ENCODE measurements around the gene POLL. TPM values are rescaled to one million over a fixed set of nuclear protein-coding genes. Genes with fewer than 3 reads are reported as not detected.

The POLL gene
- total RNA-seq, 1 experiment from 2014 or later = 46.2 TPM

DNA sequence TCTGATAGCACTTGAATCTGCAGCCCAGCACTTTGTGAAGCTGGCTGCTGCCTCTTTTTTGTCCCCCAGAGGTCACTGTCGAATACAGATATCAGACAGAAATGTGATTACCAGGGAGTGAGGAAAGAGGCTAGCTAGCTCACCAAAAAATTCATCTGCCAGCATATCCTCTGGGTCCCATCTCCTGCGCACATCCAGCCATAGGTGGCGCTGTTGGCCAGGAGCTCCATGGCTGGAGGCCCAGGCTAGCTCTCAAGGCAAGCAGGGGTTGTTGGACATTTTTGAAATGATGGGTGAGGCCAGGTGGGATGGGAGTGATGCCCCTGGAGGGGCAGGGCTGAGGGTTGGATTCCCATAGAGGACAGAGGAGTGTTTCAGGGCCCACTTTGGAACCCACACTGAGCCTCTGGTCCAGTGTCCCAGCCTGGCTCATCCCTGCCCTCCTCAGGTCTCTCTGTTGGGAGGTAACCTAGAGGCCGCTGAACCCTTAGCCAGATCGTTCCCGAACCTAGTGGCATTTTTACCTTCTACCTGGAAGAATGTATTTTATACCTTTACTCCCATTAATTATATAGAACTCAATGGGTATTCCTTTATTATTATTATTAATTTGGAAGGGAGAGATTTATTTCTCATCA is 14.8 kb upstream of the POLL start (continued):
- TF ChIP-seq, protein P1, sequence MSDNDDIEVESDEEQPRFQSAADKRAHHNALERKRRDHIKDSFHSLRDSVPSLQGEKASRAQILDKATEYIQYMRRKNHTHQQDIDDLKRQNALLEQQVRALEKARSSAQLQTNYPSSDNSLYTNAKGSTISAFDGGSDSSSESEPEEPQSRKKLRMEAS (CRISPR knock-in tag; IDR thresholded peaks at IDR 0.05) = 0 out of 2 replicates have a peak, but pooled peaks have one; percentile 36
- TF ChIP-seq, protein P2, sequence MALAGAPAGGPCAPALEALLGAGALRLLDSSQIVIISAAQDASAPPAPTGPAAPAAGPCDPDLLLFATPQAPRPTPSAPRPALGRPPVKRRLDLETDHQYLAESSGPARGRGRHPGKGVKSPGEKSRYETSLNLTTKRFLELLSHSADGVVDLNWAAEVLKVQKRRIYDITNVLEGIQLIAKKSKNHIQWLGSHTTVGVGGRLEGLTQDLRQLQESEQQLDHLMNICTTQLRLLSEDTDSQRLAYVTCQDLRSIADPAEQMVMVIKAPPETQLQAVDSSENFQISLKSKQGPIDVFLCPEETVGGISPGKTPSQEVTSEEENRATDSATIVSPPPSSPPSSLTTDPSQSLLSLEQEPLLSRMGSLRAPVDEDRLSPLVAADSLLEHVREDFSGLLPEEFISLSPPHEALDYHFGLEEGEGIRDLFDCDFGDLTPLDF (CRISPR knock-in tag; IDR thresholded peaks at IDR 0.05) = no peak
- TF ChIP-seq TP53 (CRISPR knock-in tag; IDR thresholded peaks at IDR 0.05) (no peak), KAT7 (CRISPR knock-in tag; IDR thresholded peaks at IDR 0.05; ENCODE audit: borderline replicate concordance) (no peak), EMX1 (CRISPR knock-in tag; IDR thresholded peaks at IDR 0.05) (no peak), CREM (CRISPR knock-in tag; IDR thresholded peaks at IDR 0.05) (no peak), NFE2L1 (CRISPR knock-in tag; IDR thresholded peaks at IDR 0.05) (no peak), ATF1 (CRISPR knock-in tag; IDR thresholded peaks at IDR 0.05) (no peak), TCF7 (CRISPR knock-in tag; IDR thresholded peaks at IDR 0.05; ENCODE audit: low read depth) (no peak), CREB1 (CRISPR knock-in tag; IDR thresholded peaks at IDR 0.05) (no peak), ZNF317 (CRISPR knock-in tag; IDR thresholded peaks at IDR 0.05; ENCODE audit: borderline replicate concordance, low read depth) (no peak), NFATC4 (CRISPR knock-in tag; IDR thresholded peaks at IDR 0.05) (no peak), FOXJ3 (CRISPR knock-in tag; IDR thresholded peaks at IDR 0.05; ENCODE audit: borderline replicate concordance) (no peak), TEAD1 (CRISPR knock-in tag; IDR thresholded peaks at IDR 0.05) (peak; percentile 34; the same call in 1 of the 2 replicates)
- TF ChIP-seq, protein P3, sequence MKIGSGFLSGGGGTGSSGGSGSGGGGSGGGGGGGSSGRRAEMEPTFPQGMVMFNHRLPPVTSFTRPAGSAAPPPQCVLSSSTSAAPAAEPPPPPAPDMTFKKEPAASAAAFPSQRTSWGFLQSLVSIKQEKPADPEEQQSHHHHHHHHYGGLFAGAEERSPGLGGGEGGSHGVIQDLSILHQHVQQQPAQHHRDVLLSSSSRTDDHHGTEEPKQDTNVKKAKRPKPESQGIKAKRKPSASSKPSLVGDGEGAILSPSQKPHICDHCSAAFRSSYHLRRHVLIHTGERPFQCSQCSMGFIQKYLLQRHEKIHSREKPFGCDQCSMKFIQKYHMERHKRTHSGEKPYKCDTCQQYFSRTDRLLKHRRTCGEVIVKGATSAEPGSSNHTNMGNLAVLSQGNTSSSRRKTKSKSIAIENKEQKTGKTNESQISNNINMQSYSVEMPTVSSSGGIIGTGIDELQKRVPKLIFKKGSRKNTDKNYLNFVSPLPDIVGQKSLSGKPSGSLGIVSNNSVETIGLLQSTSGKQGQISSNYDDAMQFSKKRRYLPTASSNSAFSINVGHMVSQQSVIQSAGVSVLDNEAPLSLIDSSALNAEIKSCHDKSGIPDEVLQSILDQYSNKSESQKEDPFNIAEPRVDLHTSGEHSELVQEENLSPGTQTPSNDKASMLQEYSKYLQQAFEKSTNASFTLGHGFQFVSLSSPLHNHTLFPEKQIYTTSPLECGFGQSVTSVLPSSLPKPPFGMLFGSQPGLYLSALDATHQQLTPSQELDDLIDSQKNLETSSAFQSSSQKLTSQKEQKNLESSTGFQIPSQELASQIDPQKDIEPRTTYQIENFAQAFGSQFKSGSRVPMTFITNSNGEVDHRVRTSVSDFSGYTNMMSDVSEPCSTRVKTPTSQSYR (CRISPR knock-in tag; IDR thresholded peaks at IDR 0.05) = no peak
- TF ChIP-seq, protein P4, sequence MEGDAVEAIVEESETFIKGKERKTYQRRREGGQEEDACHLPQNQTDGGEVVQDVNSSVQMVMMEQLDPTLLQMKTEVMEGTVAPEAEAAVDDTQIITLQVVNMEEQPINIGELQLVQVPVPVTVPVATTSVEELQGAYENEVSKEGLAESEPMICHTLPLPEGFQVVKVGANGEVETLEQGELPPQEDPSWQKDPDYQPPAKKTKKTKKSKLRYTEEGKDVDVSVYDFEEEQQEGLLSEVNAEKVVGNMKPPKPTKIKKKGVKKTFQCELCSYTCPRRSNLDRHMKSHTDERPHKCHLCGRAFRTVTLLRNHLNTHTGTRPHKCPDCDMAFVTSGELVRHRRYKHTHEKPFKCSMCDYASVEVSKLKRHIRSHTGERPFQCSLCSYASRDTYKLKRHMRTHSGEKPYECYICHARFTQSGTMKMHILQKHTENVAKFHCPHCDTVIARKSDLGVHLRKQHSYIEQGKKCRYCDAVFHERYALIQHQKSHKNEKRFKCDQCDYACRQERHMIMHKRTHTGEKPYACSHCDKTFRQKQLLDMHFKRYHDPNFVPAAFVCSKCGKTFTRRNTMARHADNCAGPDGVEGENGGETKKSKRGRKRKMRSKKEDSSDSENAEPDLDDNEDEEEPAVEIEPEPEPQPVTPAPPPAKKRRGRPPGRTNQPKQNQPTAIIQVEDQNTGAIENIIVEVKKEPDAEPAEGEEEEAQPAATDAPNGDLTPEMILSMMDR (IDR thresholded peaks at IDR 0.05) = peak; percentile 96
- TF ChIP-seq, protein P5, sequence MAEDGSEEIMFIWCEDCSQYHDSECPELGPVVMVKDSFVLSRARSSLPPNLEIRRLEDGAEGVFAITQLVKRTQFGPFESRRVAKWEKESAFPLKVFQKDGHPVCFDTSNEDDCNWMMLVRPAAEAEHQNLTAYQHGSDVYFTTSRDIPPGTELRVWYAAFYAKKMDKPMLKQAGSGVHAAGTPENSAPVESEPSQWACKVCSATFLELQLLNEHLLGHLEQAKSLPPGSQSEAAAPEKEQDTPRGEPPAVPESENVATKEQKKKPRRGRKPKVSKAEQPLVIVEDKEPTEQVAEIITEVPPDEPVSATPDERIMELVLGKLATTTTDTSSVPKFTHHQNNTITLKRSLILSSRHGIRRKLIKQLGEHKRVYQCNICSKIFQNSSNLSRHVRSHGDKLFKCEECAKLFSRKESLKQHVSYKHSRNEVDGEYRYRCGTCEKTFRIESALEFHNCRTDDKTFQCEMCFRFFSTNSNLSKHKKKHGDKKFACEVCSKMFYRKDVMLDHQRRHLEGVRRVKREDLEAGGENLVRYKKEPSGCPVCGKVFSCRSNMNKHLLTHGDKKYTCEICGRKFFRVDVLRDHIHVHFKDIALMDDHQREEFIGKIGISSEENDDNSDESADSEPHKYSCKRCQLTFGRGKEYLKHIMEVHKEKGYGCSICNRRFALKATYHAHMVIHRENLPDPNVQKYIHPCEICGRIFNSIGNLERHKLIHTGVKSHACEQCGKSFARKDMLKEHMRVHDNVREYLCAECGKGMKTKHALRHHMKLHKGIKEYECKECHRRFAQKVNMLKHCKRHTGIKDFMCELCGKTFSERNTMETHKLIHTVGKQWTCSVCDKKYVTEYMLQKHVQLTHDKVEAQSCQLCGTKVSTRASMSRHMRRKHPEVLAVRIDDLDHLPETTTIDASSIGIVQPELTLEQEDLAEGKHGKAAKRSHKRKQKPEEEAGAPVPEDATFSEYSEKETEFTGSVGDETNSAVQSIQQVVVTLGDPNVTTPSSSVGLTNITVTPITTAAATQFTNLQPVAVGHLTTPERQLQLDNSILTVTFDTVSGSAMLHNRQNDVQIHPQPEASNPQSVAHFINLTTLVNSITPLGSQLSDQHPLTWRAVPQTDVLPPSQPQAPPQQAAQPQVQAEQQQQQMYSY (CRISPR knock-in tag; IDR thresholded peaks at IDR 0.05) = no peak

DNA sequence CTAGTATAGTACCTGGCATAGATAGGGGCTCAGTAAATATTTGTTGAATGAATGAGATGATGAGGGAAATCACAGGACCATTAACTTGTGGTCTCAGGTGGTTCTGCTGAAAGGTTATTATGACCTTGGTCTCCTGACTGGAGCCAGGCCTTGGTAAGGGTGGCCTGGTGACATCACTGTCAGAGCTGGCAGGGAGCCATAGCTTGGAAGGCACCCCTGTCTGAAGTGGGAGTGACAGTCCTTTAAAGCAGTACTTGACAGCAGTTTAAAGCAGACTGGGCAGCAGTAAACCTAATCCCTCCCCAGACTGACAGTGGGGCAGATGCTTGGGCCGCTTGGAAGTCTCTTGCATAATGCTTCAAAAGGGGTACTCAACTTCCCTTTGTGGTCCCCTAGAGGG is 13.5 kb upstream of the POLL start:
- no peak overlapping the region for H3K27ac Mint-ChIP-seq
- no peak overlapping the region for H3K4me3 Mint-ChIP-seq
- ATAC-seq (no peak), DNase-seq (ENCODE audit: low spot score) (no peak)
- ChIA-PET POLR2A (no interaction called here), CTCF (interaction anchor here (0.6 to 7.3 kb wide), 18 partner anchors 9 to 467 kb away, joined by 3 to 370 read pairs (median 10); partner anchors contain the start of genes DPCD, NPM3 and POLL)
- no peaks in the 10 kb centered on the region for H3K27me3 Mint-ChIP-seq (ENCODE audit: low read depth)
- peaks cover 9% of the 10 kb centered on the region; the same call in 1 of the 2 replicates for H3K36me3 Mint-ChIP-seq
- H3K4me1 Mint-ChIP-seq = peaks cover 13% of the 10 kb centered on the region
- no peaks in the 10 kb centered on the region for H3K9me3 Mint-ChIP-seq
- TF ChIP-seq, protein P6, sequence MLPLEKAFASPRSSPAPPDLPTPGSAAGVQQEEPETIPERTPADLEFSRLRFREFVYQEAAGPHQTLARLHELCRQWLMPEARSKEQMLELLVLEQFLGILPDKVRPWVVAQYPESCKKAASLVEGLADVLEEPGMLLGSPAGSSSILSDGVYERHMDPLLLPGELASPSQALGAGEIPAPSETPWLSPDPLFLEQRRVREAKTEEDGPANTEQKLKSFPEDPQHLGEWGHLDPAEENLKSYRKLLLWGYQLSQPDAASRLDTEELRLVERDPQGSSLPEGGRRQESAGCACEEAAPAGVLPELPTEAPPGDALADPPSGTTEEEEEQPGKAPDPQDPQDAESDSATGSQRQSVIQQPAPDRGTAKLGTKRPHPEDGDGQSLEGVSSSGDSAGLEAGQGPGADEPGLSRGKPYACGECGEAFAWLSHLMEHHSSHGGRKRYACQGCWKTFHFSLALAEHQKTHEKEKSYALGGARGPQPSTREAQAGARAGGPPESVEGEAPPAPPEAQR (CRISPR knock-in tag; IDR thresholded peaks at IDR 0.05) = no peak
- TF ChIP-seq NFYB (CRISPR knock-in tag; conservative IDR thresholded peaks at IDR 0.05; ENCODE audit: low read depth) = no peak
- TF ChIP-seq NR1H2 (CRISPR knock-in tag; IDR thresholded peaks at IDR 0.05) = no peak
- TF ChIP-seq, protein P7, sequence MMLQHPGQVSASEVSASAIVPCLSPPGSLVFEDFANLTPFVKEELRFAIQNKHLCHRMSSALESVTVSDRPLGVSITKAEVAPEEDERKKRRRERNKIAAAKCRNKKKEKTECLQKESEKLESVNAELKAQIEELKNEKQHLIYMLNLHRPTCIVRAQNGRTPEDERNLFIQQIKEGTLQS (CRISPR knock-in tag; conservative IDR thresholded peaks at IDR 0.05) = no peak
- TF ChIP-seq, protein P3 (CRISPR knock-in tag; IDR thresholded peaks at IDR 0.05) = no peak
- TF ChIP-seq MYBL2 (CRISPR knock-in tag; IDR thresholded peaks at IDR 0.05) = no peak

All from WTC11 (cell line).